Left ventricle myocardium inferior (tissue), 1 donor: ENCODE data around the gene COPG1. TPM values are rescaled to one million over a fixed set of nuclear protein-coding genes. Genes with fewer than 3 reads are reported as not detected.
A peak's percentile ranks its signal among the peaks of the same experiment; 100 is the strongest.

ENCODE experiments used
- DNase-seq: peaks from one replicate; pipeline ENCODE4 v3.0.0-alpha.2; 2020
- H3K27ac ChIP-seq: fragments of 200-600 bp; replicated peaks from 2 replicates; pipeline ENCODE4 v1.8.0; 2021
- H3K27me3 ChIP-seq: fragments of 200-600 bp; 2 replicates; pipeline ENCODE4 v1.8.0; 2021; ENCODE audit warnings: low read depth
- H3K36me3 ChIP-seq: fragments of 200-600 bp; 2 replicates; pipeline ENCODE4 v1.8.0; 2021
- H3K4me1 ChIP-seq: fragments of 200-600 bp; 2 replicates; pipeline ENCODE4 v1.8.0; 2021
- H3K4me3 ChIP-seq: fragments of 200-600 bp; 2 replicates; pipeline ENCODE4 v1.8.0; 2021; ENCODE audit warnings: mild to moderate bottlenecking, moderate library complexity
- H3K9me3 ChIP-seq: fragments of 200-600 bp; replicated peaks from 2 replicates; pipeline ENCODE4 v1.8.0; 2021
- CTCF ChIP-seq: fragments of 200-600 bp; IDR thresholded peaks from 2 replicates; pipeline ENCODE4 v1.8.0; 2021; ENCODE audit warnings: antibody characterized with exemption, mild to moderate bottlenecking, borderline replicate concordance
- intact Hi-C: fragments of 100-400 bp; cut with micrococcal nuclease; formaldehyde crosslinking; loops from one replicate; pipeline ENCODE4 v1.11.0; 2022
- long read RNA-seq: library from polyadenylated mRNA; unstranded; transcript quantifications from one replicate; pipeline ENCODE4 v2.0.0, GENCODE V29; 2021
- total RNA-seq: library from RNA; stranded (reverse); fragmentation: NEBNext Ultra II Directional; extraction: Animal tissue kit (Norgen Biotek cat#: 25700); gene quantifications from one replicate; pipeline ENCODE4 v1.2.1, GENCODE V29; 2021
- donor health status: DM: no; HTN: yes; CAD: no; lungs with severe emphysema.

Gene COPG1, protein sequence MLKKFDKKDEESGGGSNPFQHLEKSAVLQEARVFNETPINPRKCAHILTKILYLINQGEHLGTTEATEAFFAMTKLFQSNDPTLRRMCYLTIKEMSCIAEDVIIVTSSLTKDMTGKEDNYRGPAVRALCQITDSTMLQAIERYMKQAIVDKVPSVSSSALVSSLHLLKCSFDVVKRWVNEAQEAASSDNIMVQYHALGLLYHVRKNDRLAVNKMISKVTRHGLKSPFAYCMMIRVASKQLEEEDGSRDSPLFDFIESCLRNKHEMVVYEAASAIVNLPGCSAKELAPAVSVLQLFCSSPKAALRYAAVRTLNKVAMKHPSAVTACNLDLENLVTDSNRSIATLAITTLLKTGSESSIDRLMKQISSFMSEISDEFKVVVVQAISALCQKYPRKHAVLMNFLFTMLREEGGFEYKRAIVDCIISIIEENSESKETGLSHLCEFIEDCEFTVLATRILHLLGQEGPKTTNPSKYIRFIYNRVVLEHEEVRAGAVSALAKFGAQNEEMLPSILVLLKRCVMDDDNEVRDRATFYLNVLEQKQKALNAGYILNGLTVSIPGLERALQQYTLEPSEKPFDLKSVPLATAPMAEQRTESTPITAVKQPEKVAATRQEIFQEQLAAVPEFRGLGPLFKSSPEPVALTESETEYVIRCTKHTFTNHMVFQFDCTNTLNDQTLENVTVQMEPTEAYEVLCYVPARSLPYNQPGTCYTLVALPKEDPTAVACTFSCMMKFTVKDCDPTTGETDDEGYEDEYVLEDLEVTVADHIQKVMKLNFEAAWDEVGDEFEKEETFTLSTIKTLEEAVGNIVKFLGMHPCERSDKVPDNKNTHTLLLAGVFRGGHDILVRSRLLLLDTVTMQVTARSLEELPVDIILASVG
- total RNA-seq, result 86.1 TPM
- long read RNA-seq, transcript COPG1-201 (24 exons, 3,078 nt), result major isoform, 242 of 276 reads
- long read RNA-seq, partial matches to known transcripts, result 20 of 276 reads
- long read RNA-seq, other reads (novel, unspliced or antisense), result 14 of 276 reads

- Histone ChIP-seq H3K4me1 (peaks cover 69% of the 10 kb centered on the region), H3K9me3 (no peaks in the 10 kb centered on the region), H3K27me3 (no peaks in the 10 kb centered on the region), H3K36me3 (peaks cover 31% of the 10 kb centered on the region), H3K4me3 (peak within 1 kb of the TSS; percentile 95), H3K27ac (peak within 1 kb of the TSS; percentile 90)
- peak; percentile 86 for DNase-seq
- intact Hi-C loops, result loop anchor here (5.0 kb wide), 1 partner anchor 197 kb away; no protein-coding TSS in a partner anchor
- TF ChIP-seq CTCF, result no peak
Observed at GRCh38 chr3:129249284-129250065, at the start of gene COPG1. Gene COPG1, plus strand, starts transcription at chr3:129249606. Its CDS starts 104 bp downstream, at chr3:129249710.

DNA sequence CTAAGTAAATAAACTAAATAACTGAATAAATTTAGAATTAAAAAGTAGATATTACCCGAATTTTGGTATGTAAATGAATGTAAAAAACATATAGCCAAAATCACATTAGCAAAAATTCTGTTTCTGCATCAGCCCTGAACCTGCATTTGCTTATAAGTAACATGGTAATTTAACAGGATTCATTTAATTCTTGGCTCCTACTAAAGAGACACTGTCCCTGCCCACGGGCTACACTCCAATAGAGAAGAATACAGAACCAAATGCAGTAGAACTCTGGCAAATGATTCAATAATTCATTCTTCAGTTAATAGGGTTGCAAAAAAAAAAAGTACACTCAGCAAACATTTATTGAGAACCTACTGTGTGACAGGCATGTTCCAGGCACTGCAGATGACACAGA is 44.9 kb upstream of the COPG1 start:
- H3K27ac ChIP-seq, result no peak overlapping the region
- TF ChIP-seq CTCF, result no peak
- H3K9me3 ChIP-seq, result no peaks in the 10 kb centered on the region
- peaks cover 4% of the 10 kb centered on the region for H3K4me1 ChIP-seq
- no peaks in the 10 kb centered on the region for H3K27me3 ChIP-seq
- no peaks in the 10 kb centered on the region for H3K36me3 ChIP-seq
- H3K4me3 ChIP-seq, result no peak overlapping the region
- intact Hi-C loops, result no loop called here
- no peak for DNase-seq

DNA sequence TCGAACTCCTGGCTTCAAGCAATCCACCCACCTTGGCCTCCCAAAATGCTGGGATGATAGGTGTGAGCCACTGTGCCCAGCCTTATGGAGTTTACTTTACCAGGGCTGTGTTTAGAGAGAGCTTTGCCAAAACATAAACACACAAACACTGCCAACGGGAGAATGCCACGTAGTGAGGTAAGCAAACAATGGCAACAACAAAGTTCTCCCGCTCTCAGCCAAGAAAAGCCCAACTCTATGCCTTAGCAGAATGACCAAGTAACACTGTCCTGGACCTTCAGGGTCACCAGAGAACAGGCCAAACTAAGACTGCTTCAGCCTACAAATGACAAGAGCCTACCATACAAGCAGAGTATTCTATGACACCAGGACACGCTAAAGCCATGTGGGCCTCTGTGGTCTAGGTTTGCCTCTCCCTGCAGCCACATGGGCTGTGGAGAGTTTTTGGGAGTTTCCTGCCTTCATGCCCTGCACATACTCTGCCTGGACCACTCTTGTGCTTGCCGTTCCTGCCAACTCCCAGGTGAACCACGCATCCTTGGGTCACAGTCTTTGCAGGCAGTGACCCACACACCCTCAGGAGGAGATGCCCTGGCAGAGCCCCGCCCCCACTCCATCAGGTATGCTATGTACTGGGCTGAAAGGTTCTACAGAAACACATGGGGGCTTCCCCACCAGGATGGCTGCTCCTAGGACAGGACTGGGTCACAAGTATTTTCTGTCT is 44.1 kb upstream of the COPG1 start:
- peaks cover 4% of the 10 kb centered on the region for H3K4me1 ChIP-seq
- H3K9me3 ChIP-seq, result no peaks in the 10 kb centered on the region
- H3K27ac ChIP-seq, result no peak overlapping the region
- TF ChIP-seq CTCF, result no peak
- H3K27me3 ChIP-seq, result no peaks in the 10 kb centered on the region
- H3K36me3 ChIP-seq, result no peaks in the 10 kb centered on the region
- H3K4me3 ChIP-seq, result no peak overlapping the region
- no peak for DNase-seq
- intact Hi-C loops, result no loop called here

GRCh38 chr3:129207479-129207878 is 41.9 kb upstream of the COPG1 start:
- Histone ChIP-seq H3K4me3 (no peak overlapping the region), H3K27me3 (no peaks in the 10 kb centered on the region), H3K27ac (no peak overlapping the region), H3K9me3 (no peaks in the 10 kb centered on the region), H3K36me3 (no peaks in the 10 kb centered on the region), H3K4me1 (peaks cover 16% of the 10 kb centered on the region)
- TF ChIP-seq CTCF, result no peak
- no peak for DNase-seq
- intact Hi-C loops, result no loop called here
